GM21390 (cell line): ENCODE measurements around the gene XXYLT1.

Experiments
- ATAC-seq: cut with Tn5 transposase; IDR thresholded peaks from one replicate; pipeline ENCODE4 v1.9.1; 2021; ENCODE audit not compliant: unreplicated experiment

The XXYLT1 gene

GRCh38 chr3:195083659-195084058 lies 187.3 kb downstream of the XXYLT1 start:
- ATAC-seq: no peak

- ATAC-seq: no peak
These were observed 188.1 kb downstream of the XXYLT1 start for GRCh38 chr3:195082811-195083210.

DNA sequence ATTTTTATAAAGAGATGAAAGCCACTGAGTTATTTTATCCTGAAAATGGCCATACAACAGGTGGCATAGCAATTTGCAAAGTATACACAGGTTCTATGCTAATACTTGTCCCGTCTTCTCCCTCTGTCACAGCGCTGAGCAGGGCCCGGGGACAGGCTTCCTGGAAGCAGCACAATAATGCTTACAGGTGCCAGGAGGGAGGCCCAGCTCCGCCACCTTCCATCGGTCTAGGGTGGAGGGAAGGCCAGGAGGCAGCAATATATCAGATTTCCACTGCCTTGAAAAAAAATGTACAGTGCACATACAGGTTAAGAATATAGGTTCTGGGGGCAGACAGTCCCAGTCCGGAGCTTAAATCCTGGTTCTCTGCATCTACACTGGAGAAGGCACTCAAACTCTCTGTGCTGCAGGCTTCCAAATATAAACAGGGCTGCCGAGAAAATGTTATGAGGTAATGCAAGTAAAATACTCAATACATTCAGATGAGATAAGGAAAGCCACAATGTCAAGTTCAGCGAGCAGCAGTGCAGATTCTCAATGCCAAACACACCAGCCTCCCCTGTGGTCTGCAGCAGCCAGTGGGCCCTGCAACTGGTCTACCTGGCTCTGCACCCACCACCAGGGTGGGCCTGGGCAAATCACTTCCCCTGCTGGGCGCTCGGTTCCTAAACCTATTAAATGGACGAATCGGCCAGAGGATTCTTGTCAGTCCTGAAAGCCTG lies 189.6 kb downstream of the XXYLT1 start:
- no peak for ATAC-seq

DNA sequence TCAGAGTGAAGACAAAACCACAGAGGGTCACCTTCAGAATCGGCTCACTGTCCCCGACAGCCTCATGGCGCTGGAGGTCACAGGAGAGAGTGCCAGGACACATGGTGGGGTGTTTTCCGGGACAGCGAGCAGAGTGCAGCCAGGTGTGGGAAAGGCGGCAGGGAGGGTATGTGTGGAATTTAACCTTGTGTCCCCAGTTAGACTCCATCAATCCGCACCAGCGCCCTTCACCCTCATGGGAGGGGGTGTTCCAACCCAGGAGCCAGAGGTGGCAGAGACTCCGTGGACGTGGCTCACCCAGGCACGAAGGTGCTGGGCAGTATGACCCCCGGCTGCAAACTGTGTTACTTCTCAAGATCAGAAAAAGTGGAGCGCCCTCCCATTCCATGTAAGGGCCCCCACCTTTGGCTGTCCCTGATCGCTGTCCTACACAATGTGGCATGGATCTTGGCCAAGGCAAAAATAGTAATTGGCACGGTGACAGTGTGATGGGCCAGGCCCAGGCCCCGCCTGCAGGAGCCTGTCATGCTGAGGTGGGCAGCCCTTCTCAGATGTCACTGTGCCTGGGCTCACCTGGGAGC lies 190.3 kb downstream of the XXYLT1 start:
- no peak for ATAC-seq

DNA sequence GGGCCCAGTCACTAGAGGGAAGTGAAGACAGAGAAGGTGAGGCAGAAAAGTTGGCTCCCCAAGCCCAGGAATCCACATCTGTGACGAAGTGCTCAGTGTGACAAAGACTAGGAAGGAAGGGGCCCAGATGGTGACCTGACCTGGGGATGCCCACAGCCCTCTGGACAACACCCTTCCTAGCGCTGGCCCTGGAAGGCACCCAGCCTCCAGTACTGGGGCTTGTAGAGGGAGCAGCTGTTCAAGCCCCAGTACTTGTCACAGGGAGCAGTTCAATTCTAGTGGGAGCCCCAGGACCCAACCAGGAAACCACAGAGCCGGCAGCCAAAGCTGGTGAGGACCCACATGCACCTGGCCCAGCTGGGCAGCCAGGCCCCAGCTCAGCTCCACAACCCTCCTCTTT lies 190.8 kb downstream of the XXYLT1 start:
- ATAC-seq: no peak

DNA sequence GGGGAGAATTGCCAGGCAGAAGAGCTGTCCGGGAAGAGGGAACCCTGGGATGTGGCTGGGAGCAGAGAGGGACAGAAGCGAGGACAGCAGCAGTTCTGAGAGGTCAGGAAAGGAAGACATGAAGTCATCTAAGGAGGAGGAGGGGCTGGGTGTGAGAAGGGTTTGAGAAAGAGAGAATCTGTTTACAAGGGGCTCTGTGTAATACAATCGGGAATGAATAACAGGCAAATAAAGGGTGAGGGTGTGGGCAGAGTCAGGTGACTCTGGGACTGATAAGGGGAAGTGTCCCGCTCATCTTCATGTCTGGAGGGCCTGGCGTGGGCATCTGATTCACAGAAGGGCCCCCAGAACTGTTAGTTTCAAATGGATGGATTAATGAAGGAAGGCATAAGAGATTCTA lies 191.3 kb downstream of the XXYLT1 start:
- no peak for ATAC-seq

- no peak for ATAC-seq
These were observed 192.0 kb downstream of the XXYLT1 start for GRCh38 chr3:195078891-195079440.

DNA sequence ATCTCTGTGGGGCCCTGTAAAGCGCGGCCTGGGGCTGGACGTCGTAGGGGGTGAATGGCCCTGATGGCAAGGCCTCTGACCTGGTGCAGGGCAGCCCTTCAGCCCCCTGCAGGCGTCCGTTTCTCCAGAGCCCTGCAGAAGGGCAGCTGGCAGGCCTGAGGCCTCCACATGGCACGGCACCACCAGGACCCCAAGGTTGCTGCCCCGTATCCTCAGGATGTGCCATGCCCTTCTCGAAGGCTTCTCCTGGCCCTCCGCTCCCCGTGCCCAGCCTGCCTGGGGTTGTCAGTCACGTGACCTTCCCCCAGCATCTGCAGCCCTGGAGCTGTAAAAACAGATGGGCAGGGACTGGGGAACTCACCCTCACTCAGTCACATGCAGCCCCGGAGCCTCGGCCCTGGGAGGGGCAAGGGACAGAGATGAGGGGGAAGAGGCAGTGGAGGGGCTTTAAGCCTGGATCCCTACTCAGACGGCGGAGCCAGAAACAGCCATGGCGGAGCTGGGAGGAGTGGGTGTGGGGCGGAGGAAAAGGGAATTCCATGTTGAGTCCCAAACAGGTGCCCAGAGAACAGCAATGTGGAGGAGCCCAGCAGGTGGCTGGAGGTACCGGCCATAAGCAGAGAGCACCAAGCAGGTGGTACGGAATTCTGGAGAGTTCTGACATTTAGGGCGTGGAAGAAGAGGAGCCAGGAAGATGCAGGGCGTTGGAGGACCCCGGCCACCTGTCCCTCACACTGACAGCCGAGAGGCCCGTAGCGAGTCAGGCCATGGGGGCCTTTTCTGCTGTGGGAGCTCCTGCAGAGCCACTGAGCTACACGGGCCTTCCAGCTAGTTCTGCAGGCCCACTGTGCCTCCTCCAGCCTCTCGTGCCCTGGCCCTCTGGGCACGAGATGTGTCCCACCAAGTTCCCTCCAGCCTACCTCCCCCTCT lies 193.1 kb downstream of the XXYLT1 start:
- no peak for ATAC-seq

DNA sequence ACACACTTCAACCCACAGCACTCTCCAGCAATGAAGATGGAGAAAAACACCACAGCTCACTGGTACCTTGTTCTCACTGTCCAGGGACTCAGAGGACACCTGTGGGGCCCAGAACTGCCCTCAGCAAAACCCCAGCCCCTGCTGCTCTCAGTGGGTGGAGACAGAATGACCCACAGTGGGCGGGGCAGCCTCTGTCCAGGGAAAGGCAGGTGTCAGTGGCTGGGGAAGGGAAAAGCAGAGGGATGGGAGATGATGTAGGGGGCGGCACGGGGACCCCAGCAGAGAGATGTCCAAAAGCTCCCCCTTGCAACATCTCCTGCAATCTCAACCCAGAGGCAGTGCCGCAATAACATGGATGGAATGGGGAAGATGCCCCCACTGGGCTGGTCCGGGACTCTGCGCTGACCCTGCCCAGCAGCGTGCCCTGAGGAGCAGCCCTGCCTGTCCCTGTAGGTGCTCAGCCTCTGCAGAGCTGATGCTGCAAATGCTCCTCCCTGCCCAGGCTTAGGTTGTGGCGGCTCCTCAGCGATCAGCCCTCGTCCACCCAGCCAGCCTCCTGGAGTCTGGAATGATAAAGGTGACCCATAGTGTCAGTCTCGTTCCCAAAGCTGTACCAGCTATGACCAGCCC lies 193.9 kb downstream of the XXYLT1 start:
- ATAC-seq: no peak

DNA sequence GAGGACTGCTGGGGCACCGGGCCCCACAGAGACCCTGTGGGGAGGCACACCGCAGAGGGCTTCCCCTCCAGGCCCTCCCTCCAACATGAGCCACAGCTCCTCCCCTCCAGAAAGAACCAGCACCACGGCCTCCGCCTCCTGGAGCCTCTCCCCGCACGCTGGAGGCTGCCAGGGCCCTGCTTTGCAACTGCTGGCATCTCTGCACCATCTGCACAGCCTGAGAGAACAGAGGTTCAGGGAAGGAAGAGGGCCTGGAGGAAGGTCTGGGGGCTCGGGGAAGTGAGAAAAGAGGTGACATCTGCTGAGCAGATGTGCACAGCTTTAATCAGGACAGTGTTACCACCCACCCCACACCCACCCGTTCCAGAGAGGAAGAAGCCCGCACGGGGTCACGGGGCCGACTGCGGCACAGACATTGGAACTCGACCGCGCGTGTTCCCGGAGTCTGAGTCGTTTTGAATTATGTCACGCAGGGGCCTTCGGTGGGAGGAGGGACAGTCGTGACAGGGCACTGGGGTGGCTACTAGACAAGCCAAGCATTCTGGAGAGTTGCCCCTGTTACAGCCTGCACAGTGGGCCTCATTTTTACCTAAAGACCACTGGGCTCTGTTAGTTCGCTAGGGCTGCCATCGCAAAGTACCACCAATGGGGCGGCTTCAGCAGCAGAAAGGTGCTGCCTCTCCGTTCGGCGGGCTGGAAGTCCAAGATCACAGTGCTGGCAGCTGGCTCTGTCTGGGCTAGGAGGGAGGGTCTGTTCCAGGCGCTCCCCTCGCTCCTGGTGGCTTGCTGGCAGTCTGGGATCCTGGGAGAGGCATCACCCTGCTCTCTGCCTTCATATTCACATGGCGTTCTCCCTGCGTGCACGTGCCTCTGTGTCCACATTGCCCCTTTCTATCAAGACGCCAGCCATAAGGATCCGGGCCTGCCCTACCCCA lies 194.8 kb downstream of the XXYLT1 start:
- no peak for ATAC-seq

GRCh38 chr3:195075199-195075940 lies 195.6 kb downstream of the XXYLT1 start:
- no peak for ATAC-seq

DNA sequence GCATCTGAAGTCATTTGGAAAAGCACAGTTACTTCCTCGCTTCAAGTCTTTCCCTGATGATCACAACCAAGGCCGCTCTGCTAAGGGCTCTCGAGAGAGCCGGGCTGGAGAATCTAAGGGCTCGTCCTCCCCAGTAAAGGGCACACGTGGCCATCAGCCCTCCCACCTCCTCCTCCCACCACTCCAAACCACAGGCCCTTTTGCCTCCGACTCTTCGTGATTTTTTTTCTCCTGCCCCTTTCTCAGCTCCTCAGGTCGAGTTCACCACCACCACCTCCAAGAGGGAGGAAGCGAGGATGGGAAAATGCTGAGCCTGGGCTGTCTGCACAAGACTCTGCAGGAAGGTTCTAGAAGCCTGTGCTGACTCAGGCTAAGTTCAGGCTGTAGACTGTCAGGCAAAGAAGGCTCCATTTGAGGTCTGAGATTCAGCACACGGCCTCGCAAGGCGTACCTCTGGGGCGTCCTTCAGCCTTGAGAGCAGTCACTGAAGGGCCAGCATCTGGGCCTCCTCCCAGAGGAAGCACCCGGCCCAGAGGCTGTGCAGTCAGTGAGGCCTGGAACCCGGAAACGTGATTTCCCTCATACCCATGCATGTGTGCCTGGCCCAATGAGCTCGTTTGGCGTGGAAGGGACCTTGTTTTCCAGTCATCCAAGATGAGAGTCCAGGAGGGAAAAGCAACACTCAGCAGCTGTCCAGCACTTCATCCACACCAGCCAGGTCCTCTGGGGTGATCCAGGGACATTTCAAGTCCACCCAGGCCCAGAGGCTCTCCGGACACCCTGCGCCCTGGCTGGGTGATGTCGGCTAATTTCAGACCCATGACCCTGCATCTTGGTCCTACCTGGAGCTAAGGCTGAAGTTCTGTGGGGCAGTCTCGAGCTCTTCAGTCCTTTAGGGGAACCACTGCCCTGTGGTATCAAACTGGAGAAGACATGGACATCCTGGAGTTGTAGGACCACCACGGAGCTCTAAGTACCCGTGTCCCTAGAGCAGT lies 196.8 kb downstream of the XXYLT1 start:
- ATAC-seq: no peak

DNA sequence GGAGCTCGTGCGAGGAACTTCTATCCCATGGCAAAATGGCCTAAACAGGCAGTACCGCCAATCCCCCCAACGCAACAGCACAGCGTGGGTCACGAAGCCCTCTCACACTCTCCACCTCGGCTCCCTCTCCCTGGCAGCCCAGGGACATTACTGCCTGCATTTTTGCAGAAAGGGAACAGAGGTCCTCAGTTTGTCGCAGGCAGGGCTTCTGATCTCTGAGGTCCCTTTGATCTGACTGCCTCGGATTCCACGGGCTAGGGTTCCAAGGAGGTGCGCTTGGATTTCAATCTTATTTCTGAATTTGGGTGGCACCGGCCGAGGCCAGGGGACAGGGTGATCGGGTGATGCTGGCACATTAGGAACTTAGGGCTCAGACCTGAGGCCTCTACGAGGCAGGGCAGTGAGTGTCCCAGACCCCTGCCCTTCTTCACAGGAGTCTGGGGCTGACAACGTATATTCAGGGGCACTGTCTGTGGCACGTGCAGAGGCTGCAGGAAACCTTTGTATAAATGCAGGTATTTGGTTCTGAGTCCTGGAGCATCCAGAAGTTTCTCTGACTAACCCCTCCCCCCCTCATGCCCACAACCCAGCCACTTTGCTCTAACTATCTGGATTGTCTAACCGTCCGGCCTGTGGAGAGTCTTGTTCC lies 197.9 kb downstream of the XXYLT1 start:
- no peak for ATAC-seq

DNA sequence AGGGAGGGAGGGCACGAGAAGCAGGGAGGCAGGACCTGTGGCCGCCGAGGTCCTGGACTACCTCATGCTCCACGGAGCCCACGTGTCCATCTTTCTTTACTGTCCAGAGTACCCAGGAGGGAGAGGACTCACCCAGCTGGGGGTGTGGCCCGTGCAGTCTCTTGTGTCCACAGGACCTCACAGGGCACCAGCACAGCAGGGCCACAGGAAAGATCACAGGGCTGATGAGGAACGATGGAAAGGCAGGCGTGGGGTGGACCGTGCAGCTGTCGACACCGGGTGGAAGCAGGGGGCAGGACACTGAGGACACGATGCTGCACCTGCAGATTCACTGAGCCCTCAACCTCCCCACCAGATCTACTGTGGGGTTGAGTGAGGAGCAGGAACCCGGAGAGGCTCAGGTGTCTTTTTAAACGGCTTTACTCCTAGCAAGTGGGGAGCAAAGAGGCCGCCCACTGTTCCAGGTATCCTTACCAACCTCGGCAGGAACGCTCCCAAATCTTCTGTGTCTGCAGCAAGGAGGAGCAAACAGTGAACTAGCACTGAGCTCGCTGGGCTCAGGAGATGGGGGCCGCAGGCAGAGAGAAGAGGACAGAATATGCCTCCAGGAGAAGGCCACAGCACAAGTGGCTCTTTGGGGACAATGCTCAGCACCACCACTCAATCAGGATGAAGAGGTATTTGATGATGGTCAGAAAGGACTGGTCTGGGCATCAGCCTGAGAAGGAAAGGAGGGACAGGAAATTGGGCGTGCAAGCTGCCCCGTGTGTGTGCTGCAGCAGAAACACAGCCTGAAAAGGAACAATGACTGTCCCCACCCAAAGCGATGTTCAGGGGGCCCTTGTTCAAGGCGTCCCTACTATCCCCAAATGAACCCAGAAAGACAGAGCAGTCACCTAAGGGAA lies 198.8 kb downstream of the XXYLT1 start:
- no peak for ATAC-seq

DNA sequence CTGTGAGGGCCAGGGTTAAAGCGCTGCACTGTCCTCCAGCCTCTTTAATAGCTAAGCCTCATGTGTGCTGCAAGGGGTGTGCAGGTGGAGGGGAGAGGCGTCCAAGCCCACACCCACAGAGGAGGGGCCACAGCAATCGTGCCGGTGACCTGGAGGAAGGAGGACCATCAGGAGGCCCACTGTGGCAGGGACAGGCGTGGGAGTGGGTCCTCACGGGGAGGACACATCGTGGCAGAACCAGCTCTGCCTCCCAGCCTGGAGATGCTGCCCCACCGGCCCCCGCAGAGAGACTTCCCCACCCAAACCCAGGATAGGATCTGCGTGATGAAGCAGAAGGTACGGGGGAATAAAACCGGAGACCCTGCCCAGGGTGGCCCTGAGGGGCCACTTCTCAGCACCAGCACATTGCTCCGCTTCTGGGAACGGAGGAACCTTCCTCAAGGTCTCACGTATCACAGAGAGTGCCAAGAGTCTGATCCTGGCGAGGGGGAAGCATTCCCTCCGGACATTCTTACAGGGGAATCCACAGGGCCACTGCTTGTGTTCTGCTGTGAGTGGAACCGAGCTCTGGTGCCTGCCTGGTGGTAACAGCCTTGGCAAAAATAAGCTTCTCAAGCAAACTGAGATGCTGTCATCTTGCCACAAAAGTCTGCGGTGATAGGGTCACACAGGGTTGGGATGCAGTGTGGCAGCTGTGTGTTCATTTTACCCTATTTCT lies 199.8 kb downstream of the XXYLT1 start:
- ATAC-seq: no peak

GRCh38 chr3:195070336-195070735 lies 200.6 kb downstream of the XXYLT1 start:
- no peak for ATAC-seq
